HG02981 (cell line): ENCODE results near the gene ERBB2.

Experiments used
- ATAC-seq: cut with Tn5 transposase; IDR thresholded peaks from one replicate; pipeline ENCODE4 v1.9.1; 2021; ENCODE audit warnings: mild to moderate bottlenecking, moderate library complexity; ENCODE audit not compliant: unreplicated experiment

The ERBB2 gene

GRCh38 chr17:39665642-39666224 is 34.1 kb upstream of the ERBB2 start:
- ATAC-seq, result no peak

- ATAC-seq, result no peak
Measured at GRCh38 chr17:39666231-39666600, 33.6 kb upstream of the ERBB2 start.

- no peak for ATAC-seq
Measured at GRCh38 chr17:39666601-39667261, 33.1 kb upstream of the ERBB2 start.

- ATAC-seq, result no peak
Measured at GRCh38 chr17:39667262-39667944, 32.5 kb upstream of the ERBB2 start.

- no peak for ATAC-seq
Measured at GRCh38 chr17:39667945-39668924, 31.6 kb upstream of the ERBB2 start, which contains the start of gene PNMT. TSS of gene PNMT (plus strand) at chr17:39668453. CDS start at chr17:39668476, 23 bp downstream.

GRCh38 chr17:39669897-39670735 is 29.7 kb upstream of the ERBB2 start:
- no peak for ATAC-seq

- no peak for ATAC-seq
Measured at GRCh38 chr17:39670746-39671145, 29.1 kb upstream of the ERBB2 start.

GRCh38 chr17:39671651-39672521 is 28.0 kb upstream of the ERBB2 start:
- ATAC-seq, result no peak

GRCh38 chr17:39672522-39673334 is 27.1 kb upstream of the ERBB2 start:
- ATAC-seq, result no peak

- no peak for ATAC-seq
Measured at GRCh38 chr17:39673335-39674081, 26.4 kb upstream of the ERBB2 start.

- ATAC-seq, result no peak
Measured at GRCh38 chr17:39674179-39674578, 25.7 kb upstream of the ERBB2 start.

- no peak for ATAC-seq
Measured at GRCh38 chr17:39674702-39675389, 25.0 kb upstream of the ERBB2 start.

GRCh38 chr17:39675390-39676082 is 24.3 kb upstream of the ERBB2 start:
- no peak for ATAC-seq

GRCh38 chr17:39676198-39676819 is 23.6 kb upstream of the ERBB2 start:
- ATAC-seq, result no peak

- no peak for ATAC-seq
Measured at GRCh38 chr17:39677072-39677471, 22.8 kb upstream of the ERBB2 start.
